GM19372 (cell line): ENCODE data around the gene CCDC27.

Source experiments
- ATAC-seq: cut with Tn5 transposase; IDR thresholded peaks from one replicate; pipeline ENCODE4 v1.9.1; 2021; ENCODE audit warnings: mild to moderate bottlenecking, low read depth, moderate library complexity; ENCODE audit not compliant: unreplicated experiment

The CCDC27 gene

GRCh38 chr1:3750741-3751140, 1.5 kb upstream of the CCDC27 start:
- ATAC-seq, result no peak

GRCh38 chr1:3753656-3754454, 1.6 kb downstream of the CCDC27 start:
- no peak for ATAC-seq

GRCh38 chr1:3756394-3756793, 4.1 kb downstream of the CCDC27 start:
- no peak for ATAC-seq

GRCh38 chr1:3759164-3759563, 6.9 kb downstream of the CCDC27 start:
- ATAC-seq, result no peak

DNA sequence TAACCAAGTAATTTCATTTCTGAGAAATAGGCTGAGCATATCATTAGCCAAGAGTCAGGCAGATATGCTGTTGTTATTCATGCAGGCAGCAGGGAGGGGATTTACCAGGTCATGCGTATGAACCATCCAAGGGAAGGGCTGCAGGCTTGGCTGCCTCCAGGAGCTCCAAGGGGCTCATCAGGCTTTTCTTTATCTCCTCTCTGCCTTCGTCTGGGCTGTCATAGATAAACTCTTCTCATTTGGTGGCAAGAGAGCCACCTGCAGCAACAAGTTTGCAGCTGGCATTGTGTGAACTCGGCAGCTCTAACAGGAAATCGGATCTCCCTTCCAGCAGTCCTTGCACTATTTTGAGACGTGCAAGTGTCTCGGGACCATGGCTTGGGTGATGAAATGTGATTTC, 7.5 kb downstream of the CCDC27 start:
- no peak for ATAC-seq

DNA sequence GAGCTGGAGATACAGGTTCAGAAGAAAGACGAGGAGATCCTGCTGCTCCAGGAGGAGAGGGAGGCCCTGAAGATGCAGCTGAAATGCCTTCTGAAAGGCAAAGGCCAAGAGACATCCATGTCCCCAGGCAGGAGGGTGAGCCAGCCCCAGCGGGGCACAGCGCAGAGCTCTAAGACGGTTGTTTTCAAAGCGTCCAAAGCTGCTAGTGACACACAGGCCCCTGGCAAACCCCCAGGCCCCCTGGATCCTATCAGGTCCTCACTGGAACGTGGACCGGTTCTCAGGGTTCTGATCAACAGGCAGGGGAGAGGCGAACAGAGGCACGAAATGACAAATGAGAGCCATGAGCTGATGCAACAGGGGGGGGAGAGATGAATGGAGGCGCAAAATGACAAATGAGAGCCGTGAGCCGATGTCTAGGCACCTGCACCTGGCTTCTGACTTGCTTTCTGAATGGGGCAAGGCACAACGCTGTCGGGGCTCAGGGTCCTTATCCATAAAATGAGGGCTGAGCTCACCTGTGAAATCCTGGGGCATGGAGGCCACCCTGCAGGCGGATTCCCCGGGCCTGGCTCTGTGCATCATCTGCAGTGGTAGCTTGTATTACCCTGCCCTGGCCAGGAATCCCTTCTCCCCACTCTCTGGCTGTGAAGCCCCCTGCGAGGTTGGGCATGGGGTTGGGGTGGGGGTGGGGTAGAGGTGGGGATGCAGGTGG, 9.2 kb downstream of the CCDC27 start:
- no peak for ATAC-seq

- ATAC-seq, result no peak
These were observed 10.1 kb downstream of the CCDC27 start for GRCh38 chr1:3762151-3762872.

DNA sequence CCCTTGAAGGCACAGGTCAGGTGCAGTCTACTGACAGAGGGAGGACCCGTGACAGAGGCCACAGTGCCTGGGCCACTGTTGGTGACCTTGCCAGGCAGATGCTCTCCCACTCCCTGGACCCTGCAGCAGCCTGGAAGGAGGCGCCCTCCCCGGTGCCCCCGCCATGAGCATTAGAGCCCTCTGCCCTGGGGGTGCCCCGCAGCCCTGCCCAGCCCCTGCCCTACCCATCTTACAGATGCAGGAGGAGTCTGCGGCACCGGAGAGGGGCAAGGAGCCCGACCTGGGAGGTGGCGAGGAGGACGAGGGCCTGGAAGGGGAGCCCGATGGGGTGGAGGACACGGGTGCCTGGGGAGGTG, 10.6 kb downstream of the CCDC27 start:
- no peak for ATAC-seq

GRCh38 chr1:3763351-3764125, 11.3 kb downstream of the CCDC27 start:
- no peak for ATAC-seq

DNA sequence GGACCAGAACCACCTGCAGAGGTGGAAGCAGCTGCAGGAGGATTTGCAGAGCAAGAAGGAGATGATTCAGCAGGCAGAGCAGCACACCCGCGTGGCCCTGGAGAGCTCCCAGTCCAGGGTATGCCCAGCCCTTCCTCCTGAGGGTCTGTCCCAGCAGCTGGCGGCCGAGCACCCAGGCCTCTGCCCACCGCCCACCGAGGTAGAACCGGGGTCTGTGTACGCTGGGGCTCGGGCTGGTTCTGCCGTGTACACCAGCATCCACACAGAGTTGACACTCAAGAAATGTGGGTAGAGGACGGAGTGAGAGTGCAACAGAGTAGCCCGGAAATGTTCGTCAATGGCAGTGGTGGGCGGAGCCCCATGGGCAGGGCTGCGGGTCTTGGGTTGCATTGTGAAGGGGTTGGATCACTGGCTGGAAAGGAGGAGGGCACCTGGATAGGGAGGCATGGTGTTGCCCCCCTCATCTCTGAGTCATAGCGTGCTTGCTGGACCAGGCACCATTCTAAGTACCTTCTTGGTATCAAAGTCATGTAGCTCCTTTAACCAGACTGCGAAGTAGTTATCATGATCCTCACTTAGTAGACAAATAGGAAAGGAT, 15.2 kb downstream of the CCDC27 start:
- ATAC-seq, result no peak

GRCh38 chr1:3768811-3769390, 16.7 kb downstream of the CCDC27 start:
- ATAC-seq, result no peak

DNA sequence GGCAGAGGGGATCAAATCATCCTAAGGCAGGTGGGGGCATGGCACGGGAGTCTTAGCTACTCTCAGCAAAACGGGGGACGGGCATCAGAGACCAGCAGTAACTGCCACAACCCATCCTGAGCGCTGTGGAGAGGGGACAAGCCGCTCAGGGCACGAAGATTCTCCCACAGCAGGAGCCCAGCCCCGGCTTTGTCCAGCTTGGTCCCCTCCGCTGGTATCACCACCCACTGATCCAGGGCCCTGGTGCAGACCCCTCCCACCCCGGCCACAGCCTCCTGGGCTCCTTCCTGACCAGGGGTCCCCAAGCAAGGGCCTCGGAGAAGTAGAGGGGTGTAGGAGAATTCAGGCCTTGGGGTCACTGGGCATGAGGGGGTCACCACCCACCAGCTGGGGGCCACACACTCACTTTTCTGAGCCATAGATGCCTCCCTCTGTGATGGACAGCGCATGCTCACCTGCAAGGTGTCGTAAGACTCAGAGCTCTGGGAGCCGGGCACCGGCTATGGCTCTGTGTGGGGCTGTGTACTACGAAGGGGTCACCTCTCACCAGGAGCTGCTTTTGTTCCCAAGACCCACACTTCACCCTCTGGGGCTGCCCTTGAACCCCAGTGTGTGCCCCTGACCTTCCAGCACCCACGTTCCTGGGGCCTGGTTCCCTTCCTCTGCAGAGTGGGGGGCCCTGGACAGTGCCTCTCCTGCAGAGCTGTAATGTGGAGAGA, 18.0 kb downstream of the CCDC27 start:
- ATAC-seq, result no peak

- no peak for ATAC-seq
These were observed 19.1 kb downstream of the CCDC27 start for GRCh38 chr1:3771108-3772026.

DNA sequence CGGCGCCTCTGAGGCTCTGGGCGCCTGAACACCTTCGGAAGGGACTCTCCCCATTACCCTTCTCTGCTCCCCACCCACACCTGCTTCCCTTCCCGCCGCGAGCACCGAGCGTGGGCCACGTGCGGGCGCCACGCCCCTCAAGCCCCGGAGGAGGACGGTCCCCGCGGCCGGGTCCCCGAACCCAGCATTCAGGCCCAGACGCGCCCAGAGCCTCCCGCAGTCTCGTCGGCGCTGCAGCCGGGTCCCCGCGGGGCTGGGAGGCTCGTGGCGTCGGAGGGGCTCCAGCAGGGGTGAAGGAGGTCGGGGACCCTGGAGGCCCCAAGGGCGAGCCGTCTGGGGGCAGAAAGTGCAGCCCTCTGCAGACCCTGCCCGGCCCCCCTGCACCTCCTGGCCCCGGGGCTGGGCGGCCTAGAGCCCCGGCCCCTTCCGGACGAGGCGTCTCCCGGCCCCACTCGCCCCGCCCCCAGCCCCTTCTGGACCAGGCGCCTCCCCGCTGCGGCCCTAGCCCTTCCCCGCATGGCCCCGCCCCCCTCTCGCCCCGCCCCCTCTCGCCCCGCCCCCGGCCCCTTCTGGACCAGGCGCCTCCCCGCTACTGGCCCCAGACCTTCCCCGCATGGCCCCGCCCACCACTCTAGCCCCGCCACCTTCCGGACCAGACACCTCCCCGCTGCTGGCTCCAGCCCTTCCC, 19.9 kb downstream of the CCDC27 start:
- ATAC-seq, result peak; percentile 67

- peak; percentile 11 for ATAC-seq
These were observed 20.7 kb downstream of the CCDC27 start, which contains the start of gene SMIM1 for GRCh38 chr1:3772715-3773571. Gene SMIM1, plus strand, starts transcription at chr1:3772749. Its CDS starts 2,625 bp downstream, at chr1:3775374.

DNA sequence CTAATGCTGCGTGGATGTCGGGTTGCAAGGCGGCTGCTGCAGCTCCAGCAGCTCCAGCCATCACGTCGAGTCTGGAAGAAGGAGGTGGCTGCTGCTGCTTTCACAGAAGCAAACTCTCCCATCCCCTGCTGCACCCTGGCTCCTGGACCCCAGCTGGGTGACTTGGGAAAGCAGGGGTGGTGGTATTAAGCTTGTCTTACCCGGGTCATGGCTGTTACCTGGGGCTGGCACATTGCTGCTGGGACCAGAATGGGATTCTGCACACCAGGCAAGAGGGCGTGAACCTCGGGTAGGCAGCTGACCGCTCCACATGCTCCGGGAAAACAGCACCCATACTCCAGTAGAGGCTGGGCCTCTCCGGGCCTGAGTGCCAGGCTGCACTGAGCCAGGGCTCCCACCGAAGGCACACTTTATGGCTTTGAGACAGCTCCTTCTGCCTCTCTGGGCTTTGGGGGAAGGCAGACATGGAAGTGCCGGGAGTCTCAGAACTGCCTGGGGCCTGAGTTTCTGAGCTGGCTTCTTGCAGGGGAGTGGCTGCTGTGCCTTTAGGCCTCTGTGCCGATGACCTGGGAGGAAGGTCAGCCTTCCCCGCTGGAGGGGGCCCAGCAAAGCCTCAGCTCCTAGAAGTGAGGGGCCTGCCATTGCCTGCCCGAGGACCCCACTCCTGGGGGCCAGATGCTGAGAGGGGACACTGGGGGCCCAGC, 21.5 kb downstream of the CCDC27 start:
- ATAC-seq, result no peak
